GM19193 (cell line): ENCODE data around the gene SH2D4B.

Experiments
- POLR2A ChIP-seq: IDR thresholded peaks from 4 replicates; pipeline ENCODE4 v1.6.1; 2011; ENCODE audit not compliant: insufficient read depth, insufficient read length; ENCODE audit errors: extremely low read depth

The SH2D4B gene

DNA sequence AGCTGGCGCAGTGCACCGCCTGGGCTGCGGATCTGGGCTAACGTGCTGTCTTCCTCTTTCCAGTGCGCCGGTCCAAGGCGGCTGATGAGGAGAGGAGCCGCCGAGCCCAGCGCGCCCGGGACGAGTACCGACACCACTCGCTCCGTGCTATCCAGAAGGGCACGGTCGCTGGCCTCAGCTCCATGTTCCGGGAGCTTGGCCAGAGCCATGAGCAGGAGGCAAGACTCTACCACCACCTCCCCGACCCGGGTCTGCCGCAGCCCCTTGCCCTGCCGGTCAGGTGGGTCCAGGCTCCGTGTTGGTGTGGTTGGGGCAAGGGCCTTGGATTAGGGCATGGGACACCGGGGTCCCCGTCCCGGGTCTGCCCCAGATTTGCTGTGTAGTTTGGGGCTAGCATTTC is 65.8 kb downstream of the SH2D4B start:
- TF ChIP-seq POLR2A: no peak

DNA sequence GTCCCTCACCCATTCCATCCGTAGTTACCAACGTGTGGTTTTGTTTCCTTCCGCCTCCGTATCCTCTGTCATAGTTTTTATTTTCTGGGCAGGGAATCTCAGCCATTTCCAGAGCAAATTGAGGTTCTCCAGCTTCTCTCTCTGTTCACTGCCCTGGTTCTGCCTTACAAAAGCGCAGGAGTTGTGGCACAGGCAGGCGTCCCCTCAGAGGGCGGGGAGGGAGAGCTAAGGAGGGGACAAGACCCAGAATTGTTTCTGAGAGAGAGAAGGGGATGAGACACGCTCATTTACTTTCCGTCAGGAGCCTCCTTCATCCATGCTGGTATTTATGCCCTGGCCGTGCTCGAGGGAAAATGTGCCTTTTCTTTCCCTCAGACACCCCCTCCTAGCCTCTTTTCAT is 71.0 kb downstream of the SH2D4B start:
- no peak for TF ChIP-seq POLR2A

DNA sequence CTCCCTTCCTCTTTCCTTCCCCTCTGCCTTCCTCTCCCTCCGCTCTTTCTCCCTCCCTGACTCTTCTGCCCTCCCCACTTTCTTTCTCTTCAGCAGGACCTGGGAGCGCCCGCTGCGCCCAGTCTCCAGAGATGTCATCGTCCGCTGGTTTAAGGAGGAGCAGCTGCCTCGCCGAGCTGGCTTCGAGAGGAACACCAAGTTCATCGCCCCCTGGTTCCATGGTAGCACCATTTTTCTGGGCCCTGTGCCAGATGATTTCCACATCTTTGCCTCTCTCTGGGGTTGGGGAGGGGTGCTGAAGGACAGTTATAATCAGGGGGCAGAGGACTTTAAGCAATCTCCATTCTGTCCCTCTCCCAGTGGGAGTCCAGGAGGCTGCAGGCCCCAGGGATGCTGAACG is 71.6 kb downstream of the SH2D4B start:
- no peak for TF ChIP-seq POLR2A

DNA sequence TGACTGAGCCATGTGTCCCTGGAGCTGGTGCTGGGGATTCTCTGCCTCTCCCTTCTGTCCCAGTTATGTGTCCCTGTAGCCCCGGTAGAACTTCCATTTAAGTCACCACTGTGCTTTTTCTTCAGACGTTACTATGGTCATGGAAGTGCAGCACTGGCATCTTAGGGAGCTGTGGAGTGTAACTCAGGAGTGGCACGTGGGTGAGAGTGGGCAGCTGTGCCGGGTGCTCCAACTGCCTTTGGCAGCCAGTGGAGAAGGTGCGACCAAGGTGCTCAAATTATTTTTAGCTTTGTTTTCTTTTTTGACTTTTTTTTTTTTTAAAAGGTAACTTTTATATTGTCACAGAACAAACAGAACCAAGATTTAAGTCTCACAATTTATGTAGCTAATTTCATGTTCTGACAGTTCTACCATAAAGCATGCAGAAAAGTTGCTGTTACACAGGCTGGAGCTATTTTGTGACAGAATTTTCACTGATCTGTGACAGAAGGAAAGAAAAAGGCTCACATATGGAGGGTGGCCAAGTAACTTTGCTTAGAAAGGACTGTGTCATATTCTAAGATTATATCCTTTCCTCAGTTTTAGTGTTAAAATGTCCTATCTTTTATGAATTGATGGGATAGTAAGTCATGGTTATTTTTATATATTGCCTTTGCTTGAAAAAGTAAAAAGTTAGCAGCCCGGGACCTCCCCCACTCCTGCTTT is 73.9 kb downstream of the SH2D4B start:
- no peak for TF ChIP-seq POLR2A

DNA sequence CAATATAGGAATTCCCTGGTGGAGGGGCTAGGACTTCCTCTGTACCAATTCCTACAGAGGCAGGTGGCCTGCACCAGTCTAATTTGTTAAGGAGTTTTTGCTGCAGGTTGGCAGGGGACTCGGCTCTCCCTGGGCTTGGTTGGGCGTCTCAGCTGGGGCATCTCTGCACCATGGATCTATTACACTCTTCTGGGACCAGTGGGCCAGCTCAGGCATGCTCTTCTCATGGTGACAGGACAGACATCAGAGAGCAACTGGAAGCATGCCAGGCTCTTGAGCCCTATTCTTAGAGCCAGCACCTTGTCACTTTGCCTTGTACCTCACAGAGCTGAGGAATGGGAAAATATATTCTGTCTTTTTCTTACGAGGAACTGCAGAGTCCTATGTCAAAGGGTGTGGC is 74.6 kb downstream of the SH2D4B start:
- TF ChIP-seq POLR2A: no peak

DNA sequence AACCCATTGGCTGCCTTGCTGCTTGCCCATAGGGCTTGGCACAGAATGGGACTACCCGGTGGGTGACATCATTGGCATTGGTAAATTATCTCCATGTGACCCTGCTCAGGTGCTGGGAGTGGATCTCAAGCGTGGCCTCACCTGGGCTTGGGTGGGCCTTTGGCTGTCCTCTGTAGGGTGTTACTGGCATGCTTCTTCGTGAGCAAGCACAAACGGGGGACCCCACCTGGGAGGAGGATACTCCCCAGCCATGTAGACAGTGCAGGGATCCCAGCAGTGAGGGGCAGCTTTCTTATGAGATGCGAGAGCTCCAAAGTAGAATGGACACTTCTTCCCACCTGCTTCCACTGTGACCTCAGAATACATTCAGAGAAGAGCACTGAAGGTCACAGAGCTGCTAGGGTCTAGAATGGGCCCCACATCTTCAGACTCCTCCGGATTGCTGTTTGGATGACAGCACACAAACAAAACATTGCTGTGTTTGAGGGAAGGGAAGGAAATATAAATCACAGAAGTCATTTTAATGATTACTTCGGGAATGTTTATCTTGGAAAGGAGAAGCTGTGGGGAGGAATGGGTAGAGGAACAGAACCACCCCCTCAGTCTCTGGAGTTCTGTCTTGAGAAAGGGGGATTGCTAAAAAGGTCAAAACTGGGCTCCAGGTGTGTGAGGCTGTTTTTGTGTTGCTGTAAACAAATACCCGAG is 75.9 kb downstream of the SH2D4B start:
- no peak for TF ChIP-seq POLR2A

DNA sequence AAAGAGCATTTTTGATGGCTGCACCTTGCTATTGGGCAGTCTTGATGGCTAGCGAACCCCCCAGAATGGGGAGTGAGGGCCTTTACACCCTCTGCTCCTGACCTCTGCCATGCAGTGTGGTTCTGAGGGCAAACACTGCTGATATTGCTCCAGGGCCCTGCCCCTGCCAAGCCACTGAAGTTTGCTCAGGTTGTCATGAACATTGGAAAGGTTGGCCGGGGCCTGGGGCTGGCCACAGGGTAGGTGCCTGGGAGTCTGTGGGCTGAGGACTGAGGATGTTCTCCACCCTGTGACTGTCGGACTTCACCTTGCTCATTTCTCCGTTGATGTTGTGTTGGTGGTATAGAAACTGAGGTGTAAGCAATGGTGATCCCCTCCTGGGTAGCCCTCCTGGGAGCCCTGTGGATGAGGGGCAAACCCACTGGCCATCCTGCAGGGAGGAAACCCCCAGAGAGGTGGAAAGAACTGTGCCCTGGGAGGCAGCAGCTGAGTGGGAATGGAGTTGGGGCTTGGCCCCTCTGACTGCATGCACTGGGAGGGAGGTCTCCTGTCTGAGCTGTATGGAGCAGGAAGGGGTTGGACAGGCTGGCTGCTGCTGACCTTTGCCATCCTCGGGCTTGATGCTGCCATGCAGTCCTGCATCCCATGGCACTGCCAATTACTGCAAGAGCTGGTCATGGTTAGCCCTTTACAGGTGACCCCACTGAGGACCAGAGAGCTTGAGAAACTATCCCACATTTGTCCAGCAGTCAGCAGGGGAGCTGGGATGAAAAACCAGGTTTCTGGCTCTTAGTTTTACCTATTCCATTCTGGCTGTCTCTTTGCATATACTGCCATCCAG is 77.1 kb downstream of the SH2D4B start:
- TF ChIP-seq POLR2A: no peak

DNA sequence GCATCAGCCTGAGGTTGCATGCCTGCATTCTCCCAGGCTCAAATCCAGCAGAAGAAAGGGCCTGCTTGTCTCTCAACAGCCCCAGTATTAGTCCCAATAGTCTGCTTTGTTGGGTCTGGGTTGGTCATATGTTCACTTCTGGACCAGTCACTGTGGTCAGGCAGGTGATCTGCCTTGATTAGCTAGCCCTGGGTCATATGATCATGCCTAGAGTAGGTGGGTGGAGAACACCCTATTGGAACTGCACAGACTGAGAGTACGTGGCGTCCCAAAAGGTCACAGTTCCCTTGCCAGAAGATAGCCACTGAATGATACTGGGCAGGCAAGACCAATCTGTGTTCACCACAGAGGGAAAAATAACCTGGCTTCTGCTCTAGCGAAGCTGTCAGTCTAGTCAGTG is 80.1 kb downstream of the SH2D4B start:
- TF ChIP-seq POLR2A: no peak

DNA sequence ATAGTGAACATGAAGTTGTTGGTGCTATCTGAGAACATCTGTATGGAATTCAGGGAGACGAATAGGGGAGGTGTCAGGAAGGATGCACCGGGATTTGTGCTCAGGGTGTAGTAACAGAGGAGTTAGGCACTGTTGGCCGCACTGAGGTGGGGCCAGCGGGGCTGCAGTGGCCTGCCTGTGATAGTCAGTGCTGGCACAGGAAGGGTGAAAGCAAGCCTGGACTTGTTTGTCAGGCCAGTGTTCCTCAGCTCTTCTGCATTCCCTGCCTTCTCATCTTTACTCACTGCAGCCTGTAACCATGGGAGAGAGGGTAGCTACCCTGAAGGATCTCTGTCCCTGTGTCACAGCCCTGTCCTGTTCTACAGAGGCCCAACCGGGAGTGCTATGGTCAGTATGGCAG is 81.3 kb downstream of the SH2D4B start:
- no peak for TF ChIP-seq POLR2A

DNA sequence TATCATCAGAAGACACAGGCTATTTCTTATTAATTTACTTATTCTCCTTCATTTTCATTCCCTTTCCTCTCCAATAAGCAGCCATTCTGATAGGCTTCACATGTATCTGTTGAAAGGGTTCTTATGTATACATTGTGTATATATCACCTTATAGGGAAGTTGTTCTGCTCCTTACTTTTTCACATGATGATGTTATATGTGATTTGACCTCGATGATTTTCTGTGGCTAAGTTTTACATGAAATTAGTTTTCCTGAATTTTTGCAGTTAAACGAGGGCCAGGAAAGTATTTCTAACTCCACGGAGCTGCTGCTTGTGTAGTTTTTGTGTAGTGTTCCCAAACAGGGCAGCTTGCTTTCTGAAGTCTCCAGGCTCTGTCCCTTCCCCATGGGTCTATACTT is 84.5 kb downstream of the SH2D4B start:
- TF ChIP-seq POLR2A: no peak

DNA sequence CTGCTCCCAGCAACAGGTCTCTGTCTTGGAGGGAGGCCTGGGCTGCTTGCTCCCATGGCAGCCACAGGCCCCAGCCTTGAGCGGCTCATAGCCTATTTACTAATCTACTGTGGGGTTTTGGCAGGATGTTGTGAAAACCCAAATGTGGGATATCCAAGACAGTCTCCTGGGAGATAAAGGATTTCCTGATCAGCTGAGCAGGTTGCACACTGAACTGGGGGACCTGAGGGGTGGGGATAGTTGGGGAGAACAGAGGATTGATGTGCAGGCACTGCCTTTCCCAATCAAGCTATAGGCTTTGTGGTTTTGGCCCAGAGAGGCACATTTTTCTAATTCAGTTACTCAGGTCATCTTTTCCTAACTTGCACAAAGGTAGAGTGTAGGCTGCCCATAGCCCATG is 92.6 kb downstream of the SH2D4B start:
- no peak for TF ChIP-seq POLR2A

DNA sequence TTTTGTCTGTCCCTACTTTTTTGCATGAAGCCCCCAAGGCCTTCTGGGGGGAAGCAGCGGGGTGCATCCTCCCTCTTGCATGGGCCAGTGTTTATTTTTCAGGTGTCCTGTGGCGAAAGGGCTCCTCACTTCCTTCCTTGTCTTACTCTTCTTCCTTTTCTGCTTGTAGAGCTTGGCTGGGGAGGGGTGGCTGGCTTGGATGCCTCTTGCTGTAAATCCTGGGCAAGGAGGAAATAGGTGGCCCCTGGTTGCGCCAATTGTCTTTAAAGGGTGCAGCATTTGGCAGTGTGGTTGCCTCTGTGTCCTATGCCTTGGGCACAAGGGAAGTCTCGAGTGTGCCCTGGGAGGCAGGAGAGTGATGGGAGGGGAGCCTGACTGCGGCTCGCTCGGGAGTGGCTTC is 95.0 kb downstream of the SH2D4B start:
- no peak for TF ChIP-seq POLR2A

DNA sequence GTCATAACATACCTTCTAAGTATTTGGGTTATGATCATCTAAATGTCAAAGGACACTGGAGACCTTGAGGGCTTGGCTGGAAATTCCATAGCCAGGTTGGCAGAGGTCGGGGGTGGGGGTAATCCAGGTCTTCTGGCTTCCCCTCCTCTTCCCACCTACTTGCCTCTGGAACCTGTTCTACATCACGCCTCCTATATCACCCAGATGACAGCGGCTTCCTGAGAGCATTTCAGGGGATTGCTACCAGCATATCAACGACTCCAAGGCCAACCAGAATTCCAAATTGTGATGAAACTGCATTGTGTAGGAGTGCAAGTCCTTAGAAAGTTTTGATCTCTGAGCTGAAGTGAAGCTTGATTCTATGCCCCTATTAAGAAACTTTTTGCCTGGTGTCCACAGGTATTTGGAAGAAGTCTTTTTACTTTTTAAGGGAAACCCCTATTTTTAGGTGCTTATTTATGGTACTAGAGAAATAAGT is 95.7 kb downstream of the SH2D4B start:
- TF ChIP-seq POLR2A: no peak

DNA sequence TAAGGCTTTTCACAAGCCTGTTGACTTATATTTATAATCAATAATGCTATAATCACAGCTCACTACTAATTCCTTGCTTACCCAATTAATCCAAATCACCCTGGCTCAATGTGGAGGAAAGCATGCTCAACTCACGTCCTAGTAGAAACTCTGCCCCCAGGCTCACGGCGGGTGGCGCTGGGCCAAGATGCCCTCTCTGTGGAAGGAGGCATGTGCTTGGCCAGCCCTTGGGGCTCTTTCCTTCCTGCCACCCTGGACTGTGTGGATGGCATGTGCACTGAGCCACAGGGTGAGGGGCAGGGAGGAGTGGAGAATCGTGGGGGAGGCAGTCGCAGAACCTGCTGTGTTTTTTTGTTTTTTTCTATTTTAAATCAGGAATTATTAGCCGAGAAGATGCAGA is 96.2 kb downstream of the SH2D4B start:
- TF ChIP-seq POLR2A: no peak

DNA sequence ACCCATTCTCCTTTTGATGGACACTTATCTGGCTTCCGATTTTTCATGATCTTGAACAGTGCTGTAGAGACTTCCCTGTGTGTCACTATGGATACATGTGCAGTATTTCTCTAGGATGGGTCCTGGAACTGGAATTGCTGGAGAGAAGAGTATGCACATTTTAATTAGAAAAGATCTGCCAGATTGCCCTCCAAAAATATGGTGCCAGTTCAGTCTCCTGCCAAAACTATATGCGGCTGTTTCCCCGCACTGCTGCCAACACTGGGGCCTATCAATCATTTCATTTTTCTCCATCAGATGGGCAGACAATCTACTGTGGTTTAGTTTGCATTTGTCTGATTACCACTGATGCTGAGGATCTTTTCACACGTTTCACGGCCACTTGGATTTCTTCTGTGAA is 105.0 kb downstream of the SH2D4B start:
- no peak for TF ChIP-seq POLR2A
